Measurements from ENCODE around the gene ZNF33B. TPM values are rescaled to one million over a fixed set of nuclear protein-coding genes. Genes with fewer than 3 reads are reported as not detected.

Gene ZNF33B
- total and polyA plus RNA-seq, 9 of the 15 experiments (the other 6 are each of a cell fraction or from before 2014, with no cell fraction given) = 6.9 to 23.9 (median 15.4) TPM

- no peak for TF ChIP-seq EWSR1 (IDR thresholded peaks at IDR 0.05; ENCODE audit: borderline replicate concordance, low read depth, partially characterized antibody)
- no peak for TF ChIP-seq HNRNPL (IDR thresholded peaks at IDR 0.05; ENCODE audit: low read depth, low read length)
- TF ChIP-seq CBFB (CRISPR knock-in tag; IDR thresholded peaks at IDR 0.05) = no peak
- TF ChIP-seq AFF4 (CRISPR knock-in tag; IDR thresholded peaks at IDR 0.05) = no peak
- TF ChIP-seq NELFE (IDR thresholded peaks at IDR 0.05; ENCODE audit: insufficient read depth, insufficient read length) = no peak
- no peak for TF ChIP-seq GTF2E2 (tag; IDR thresholded peaks at IDR 0.05)
- TF ChIP-seq CSDE1 (IDR thresholded peaks at IDR 0.05) = no peak
- TF ChIP-seq HCFC1 (IDR thresholded peaks at IDR 0.05; ENCODE audit: low read depth, low read length) = no peak
- no peak for TF ChIP-seq CBX5 (IDR thresholded peaks at IDR 0.05; ENCODE audit: borderline replicate concordance, low read depth)
- TF ChIP-seq POLR3G (IDR thresholded peaks at IDR 0.05; ENCODE audit: extremely low read depth, insufficient read length, insufficient replicate concordance) = no peak
- TF ChIP-seq HBP1 (CRISPR knock-in tag; IDR thresholded peaks at IDR 0.05) = no peak
- no peak for TF ChIP-seq PHTF2 (CRISPR knock-in tag; IDR thresholded peaks at IDR 0.05)
- TF ChIP-seq CHD2 (IDR thresholded peaks at IDR 0.05; ENCODE audit: low read depth, low read length) = no peak
- TF ChIP-seq TCF15 (CRISPR knock-in tag; IDR thresholded peaks at IDR 0.05) = no peak
- TF ChIP-seq ESRRA (IDR thresholded peaks at IDR 0.05; ENCODE audit: borderline replicate concordance, low read depth) = no peak
- TF ChIP-seq ZNF695 (CRISPR knock-in tag; IDR thresholded peaks at IDR 0.05) = no peak
- TF ChIP-seq ZNF77 (CRISPR knock-in tag; IDR thresholded peaks at IDR 0.05) = no peak
- TF ChIP-seq DPF2 (IDR thresholded peaks at IDR 0.05) = peak; percentile 92
- TF ChIP-seq ZFP30 (CRISPR knock-in tag; IDR thresholded peaks at IDR 0.05; ENCODE audit: borderline replicate concordance) = no peak
- no peak for TF ChIP-seq MITF (IDR thresholded peaks at IDR 0.05)
- TF ChIP-seq THAP7 (CRISPR knock-in tag; IDR thresholded peaks at IDR 0.05) = no peak
- no peak for TF ChIP-seq ZNF143 (CRISPR knock-in tag; IDR thresholded peaks at IDR 0.05)
- TF ChIP-seq CBX8 (IDR thresholded peaks at IDR 0.05; ENCODE audit: borderline replicate concordance, extremely low read depth, low read depth, low read length, poor library complexity, severe bottlenecking) = no peak
- 0 out of 2 replicates have a peak, but pooled peaks have one; percentile 11 for TF ChIP-seq NFE2 (IDR thresholded peaks at IDR 0.05; ENCODE audit: low read depth)
These were observed 6.7 kb upstream of the ZNF33B start (continued) for GRCh38 chr10:42645103-42645502.
